Measurements from ENCODE around the gene LGR4. TPM values are rescaled to one million over a fixed set of nuclear protein-coding genes. Genes with fewer than 3 reads are reported as not detected.

LGR4 gene
- total and polyA plus RNA-seq, 2 donors from 2014 or later: 22.7 to 109 TPM

- no peaks in the 10 kb centered on the region for H3K27me3 ChIP-seq (ENCODE audit: control insufficient read depth, insufficient read depth, low read length)
- no peak overlapping the region for H3K27ac ChIP-seq (ENCODE audit: low read depth in 2 of 2, low read length in 2 of 2)
- intact Hi-C loops (cut with DNase I): no loop called here
- no peak for TF ChIP-seq CTCF (IDR thresholded peaks at IDR 0.05; ENCODE audit: borderline replicate concordance, extremely low read depth, insufficient read depth)
- H3K4me3 ChIP-seq (ENCODE audit: low read length in 3 of 3): no peak overlapping the region
- DNase-seq (no peak), FAIRE-seq (no peak)
- no peak overlapping the region for H3K9ac ChIP-seq (ENCODE audit: low read length in 3 of 3)
- no peaks in the 10 kb centered on the region for H3K4me1 ChIP-seq (ENCODE audit: control insufficient read depth in 2 of 3, insufficient read depth in 2 of 3, low read depth in 1 of 3, low read length in 3 of 3)
- H3K9me3 ChIP-seq (ENCODE audit: control insufficient read depth in 2 of 3, insufficient read depth in 1 of 3, low read length in 3 of 3): no peaks in the 10 kb centered on the region
- no peaks in the 10 kb centered on the region for H3K36me3 ChIP-seq (ENCODE audit: control insufficient read depth in 2 of 3, insufficient read depth in 3 of 3, low read length in 3 of 3)
Observed at GRCh38 chr11:27406498-27407354, 65.9 kb downstream of the LGR4 start.

GRCh38 chr11:27405134-27405533, 67.5 kb downstream of the LGR4 start:
- FAIRE-seq: no peak
- H3K27me3 ChIP-seq (ENCODE audit: control insufficient read depth, insufficient read depth, low read length): no peaks in the 10 kb centered on the region
- intact Hi-C loops (cut with DNase I): no loop called here
- no peak overlapping the region for H3K4me3 ChIP-seq (ENCODE audit: low read length in 3 of 3)
- H3K36me3 ChIP-seq (ENCODE audit: control insufficient read depth in 2 of 3, insufficient read depth in 3 of 3, low read length in 3 of 3): no peaks in the 10 kb centered on the region
- H3K9ac ChIP-seq (ENCODE audit: low read length in 3 of 3): no peak overlapping the region
- H3K4me1 ChIP-seq (ENCODE audit: control insufficient read depth in 2 of 3, insufficient read depth in 2 of 3, low read depth in 1 of 3, low read length in 3 of 3): no peaks in the 10 kb centered on the region
- no peak for TF ChIP-seq CTCF (IDR thresholded peaks at IDR 0.05; ENCODE audit: borderline replicate concordance, extremely low read depth, insufficient read depth)
- no peaks in the 10 kb centered on the region for H3K9me3 ChIP-seq (ENCODE audit: control insufficient read depth in 2 of 3, insufficient read depth in 1 of 3, low read length in 3 of 3)
- H3K27ac ChIP-seq (ENCODE audit: low read depth in 2 of 2, low read length in 2 of 2): no peak overlapping the region
- DNase-seq: no peak

- DNase-seq (no peak), FAIRE-seq (no peak)
- no peak for TF ChIP-seq CTCF (IDR thresholded peaks at IDR 0.05; ENCODE audit: borderline replicate concordance, extremely low read depth, insufficient read depth)
- Histone ChIP-seq H3K27me3 (ENCODE audit: control insufficient read depth, insufficient read depth, low read length) (no peaks in the 10 kb centered on the region), H3K4me3 (ENCODE audit: low read length in 3 of 3) (no peak overlapping the region), H3K9me3 (ENCODE audit: control insufficient read depth in 2 of 3, insufficient read depth in 1 of 3, low read length in 3 of 3) (no peaks in the 10 kb centered on the region), H3K4me1 (ENCODE audit: control insufficient read depth in 2 of 3, insufficient read depth in 2 of 3, low read depth in 1 of 3, low read length in 3 of 3) (no peaks in the 10 kb centered on the region), H3K36me3 (ENCODE audit: control insufficient read depth in 2 of 3, insufficient read depth in 3 of 3, low read length in 3 of 3) (no peaks in the 10 kb centered on the region), H3K27ac (ENCODE audit: low read depth in 2 of 2, low read length in 2 of 2) (no peak overlapping the region), H3K9ac (ENCODE audit: low read length in 3 of 3) (no peak overlapping the region)
- intact Hi-C loops (cut with DNase I): no loop called here
Observed at GRCh38 chr11:27404427-27404826, 68.2 kb downstream of the LGR4 start.

Data from kidney (tissue), 14 donors.